D721Med (cell line): ENCODE measurements around the gene L3MBTL1.

Experiments used
- DNase-seq: peaks from one replicate; pipeline ENCODE4 v3.0.0; 2011; ENCODE audit warnings: low spot score; ENCODE audit not compliant: insufficient read length
- FAIRE-seq: peaks from 2 replicates; lab custom pipeline; 2011; peaks lifted over from hg19 to GRCh38; lab: Jason Lieb, UNC
- TF ChIP-seq, protein P1 (sequence below): IDR thresholded peaks from 2 replicates; pipeline ENCODE4 v1.5.1; 2012; ENCODE audit warnings: mild to moderate bottlenecking, control low read depth; ENCODE audit not compliant: insufficient read depth; ENCODE audit errors: missing control alignments

L3MBTL1 gene

DNA sequence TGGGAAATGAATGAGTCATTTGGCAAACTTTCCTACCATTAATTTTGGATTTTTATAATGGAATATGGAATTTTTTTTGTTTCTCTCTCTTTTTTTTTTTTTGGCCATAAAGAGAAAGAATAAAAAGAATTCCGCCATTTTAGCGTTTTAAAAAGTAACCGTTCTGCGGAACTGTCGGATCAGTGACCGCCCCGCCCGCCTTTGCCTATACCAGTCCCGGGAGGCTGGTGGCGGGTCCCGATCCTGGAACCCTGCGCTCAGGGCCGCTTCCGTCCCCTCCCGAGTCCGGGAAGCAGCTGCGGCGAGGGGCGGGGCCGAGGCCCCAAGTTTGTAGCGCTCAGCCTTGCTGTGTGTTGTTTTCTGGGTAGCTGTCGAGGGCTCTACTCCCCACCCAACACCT, 609 bp downstream of the L3MBTL1 start:
- FAIRE-seq (no peak), DNase-seq (no peak)
- TF ChIP-seq, protein P1, sequence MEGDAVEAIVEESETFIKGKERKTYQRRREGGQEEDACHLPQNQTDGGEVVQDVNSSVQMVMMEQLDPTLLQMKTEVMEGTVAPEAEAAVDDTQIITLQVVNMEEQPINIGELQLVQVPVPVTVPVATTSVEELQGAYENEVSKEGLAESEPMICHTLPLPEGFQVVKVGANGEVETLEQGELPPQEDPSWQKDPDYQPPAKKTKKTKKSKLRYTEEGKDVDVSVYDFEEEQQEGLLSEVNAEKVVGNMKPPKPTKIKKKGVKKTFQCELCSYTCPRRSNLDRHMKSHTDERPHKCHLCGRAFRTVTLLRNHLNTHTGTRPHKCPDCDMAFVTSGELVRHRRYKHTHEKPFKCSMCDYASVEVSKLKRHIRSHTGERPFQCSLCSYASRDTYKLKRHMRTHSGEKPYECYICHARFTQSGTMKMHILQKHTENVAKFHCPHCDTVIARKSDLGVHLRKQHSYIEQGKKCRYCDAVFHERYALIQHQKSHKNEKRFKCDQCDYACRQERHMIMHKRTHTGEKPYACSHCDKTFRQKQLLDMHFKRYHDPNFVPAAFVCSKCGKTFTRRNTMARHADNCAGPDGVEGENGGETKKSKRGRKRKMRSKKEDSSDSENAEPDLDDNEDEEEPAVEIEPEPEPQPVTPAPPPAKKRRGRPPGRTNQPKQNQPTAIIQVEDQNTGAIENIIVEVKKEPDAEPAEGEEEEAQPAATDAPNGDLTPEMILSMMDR: no peak

DNA sequence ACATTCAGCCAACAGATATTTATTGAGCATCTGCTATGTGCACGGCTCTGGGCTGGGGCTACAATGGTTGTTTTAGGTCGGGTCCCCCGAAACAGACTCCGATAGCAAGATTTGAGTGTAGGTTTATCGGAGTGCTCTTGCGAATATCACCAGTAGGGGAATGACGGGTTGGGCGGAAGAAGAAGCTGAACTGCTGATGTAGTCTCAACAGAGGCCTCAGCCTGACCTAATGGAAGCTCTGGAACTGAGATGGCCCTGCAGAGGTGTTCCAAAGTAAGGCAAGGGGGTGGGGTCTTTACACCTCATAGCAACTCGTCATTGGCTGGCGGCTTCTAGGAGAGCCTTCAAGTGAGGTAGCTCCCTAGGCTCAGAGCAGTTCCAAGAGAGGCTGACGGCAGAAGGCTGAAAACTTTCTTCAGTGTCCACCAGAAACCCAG, 1.1 kb downstream of the L3MBTL1 start:
- TF ChIP-seq, protein P1: no peak
- no peak for FAIRE-seq
- no peak for DNase-seq

DNA sequence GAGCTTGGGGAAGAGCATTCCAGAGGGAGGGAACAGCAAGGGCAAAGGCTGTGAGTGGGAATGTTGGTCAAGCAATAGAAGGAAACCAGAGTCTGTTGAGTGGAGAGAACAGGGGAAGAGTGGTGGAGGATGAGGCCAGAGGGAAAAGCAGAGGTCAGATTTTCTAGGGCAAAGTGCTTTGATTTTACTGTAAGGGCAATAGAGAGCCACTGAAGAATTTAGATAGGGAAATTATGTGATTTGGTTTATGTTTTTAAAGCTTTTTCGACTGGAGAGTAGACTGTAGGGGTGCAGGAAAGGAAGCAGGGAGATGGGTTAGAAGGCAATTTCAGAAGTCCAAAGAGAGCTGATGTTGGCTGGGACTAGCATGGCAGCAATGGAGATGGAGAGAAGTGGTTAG, 4.4 kb downstream of the L3MBTL1 start:
- FAIRE-seq (no peak), DNase-seq (no peak)
- TF ChIP-seq, protein P1: no peak

DNA sequence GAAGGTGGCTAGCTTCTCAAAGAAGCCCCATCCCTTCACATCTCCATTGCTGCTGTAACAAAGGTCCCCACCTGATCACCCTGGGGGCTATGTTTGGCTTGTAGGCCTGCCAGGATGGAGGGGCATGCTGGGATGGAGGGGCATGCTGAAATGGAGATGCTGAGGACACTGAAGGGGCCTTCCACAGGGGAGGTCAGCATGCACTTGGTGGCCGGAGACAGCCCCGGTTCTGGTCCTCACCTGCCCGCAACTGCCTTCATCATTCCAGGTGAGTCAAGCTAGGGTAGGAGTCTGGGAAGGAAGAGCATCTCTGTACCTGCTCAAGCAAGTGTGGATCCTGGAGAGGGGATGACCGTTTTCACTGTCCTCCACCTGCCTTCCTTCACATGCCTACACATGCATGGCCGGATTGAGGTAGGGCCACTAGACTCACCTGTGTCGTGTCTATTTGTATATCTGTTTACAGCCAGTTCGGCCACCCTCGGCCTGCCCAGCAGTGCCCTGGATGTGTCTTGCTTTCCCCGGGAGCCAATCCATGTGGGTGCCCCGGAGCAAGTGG, 6.0 kb downstream of the L3MBTL1 start:
- FAIRE-seq: no peak
- DNase-seq: no peak
- TF ChIP-seq, protein P1: no peak

DNA sequence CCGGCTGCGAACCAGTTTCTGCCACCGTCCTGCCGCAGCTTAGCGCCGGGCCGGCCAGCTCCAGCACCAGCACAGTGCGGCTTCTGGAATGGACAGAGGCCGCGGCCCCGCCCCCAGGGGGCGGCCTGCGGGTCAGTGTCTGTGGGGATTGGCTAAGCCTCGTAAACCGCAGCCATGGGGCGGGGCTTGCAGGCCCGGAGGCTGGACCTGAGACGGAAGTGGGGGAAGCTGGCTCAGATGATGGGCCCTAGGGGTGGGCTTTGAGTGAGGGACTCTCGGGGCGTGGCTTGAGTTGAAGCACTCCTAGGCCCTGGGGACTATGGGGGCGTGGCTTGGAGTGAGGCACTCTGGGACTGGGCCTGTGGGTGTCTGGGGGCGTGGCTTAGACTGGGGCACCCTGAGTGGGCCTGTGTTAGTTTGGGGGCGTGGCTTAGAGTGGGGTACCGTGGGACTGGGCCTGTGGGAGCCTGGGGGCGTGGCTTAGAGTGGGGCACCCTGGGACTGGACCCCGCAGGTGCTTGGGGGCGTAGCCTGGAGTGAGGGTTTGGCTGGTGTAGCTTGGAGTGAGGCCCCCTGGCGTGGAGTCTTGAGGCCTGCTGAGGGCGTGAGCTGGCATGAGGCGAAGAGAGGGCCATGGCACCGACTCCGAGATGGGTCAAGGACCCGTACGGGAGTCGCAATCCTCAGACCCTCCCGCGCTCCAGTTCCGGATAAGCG, 6.6 kb downstream of the L3MBTL1 start:
- DNase-seq: no peak
- FAIRE-seq: no peak
- TF ChIP-seq, protein P1: no peak

DNA sequence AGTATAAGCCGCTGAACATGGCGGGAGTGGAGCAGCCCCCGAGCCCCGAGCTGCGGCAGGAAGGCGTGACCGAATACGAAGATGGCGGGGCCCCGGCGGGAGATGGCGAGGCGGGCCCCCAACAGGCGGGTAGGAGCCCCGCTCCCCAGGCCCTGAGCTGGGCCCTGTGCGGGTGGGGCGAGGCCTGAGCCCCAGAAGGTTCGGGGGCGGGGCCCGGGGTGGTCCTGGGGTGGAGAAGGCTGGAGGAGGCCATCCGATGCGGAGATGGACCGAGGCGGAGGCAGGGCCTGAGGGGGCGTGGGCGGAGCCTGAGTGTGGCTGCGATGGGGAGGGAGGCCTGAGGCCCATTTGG, 7.1 kb downstream of the L3MBTL1 start:
- no peak for DNase-seq
- TF ChIP-seq, protein P1: no peak
- no peak for FAIRE-seq

DNA sequence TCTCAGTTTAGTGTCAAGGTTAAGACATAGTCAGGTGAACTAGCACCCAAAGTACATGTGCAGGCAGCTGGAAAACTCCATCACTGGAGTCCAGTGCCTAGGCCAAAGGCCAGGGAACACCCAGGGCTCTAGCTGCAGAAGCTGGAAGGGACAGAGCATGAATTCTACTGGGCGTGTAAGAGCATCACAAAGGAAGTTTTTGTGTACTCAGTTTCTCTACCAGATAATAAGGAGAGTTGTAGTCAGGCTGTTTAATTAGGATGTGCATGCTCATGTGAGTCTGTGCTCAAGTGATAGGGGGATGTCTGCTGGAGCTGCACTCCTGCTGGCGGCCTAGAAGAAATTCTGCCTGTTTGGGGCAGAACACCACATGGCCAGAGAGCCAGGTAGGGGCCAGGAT, 8.1 kb downstream of the L3MBTL1 start:
- FAIRE-seq (no peak), DNase-seq (no peak)
- TF ChIP-seq, protein P1: no peak
